HG02973 (cell line): Measurements from ENCODE around the gene CEMIP2.
"Not testable (repeated sequence)": the region's sequence is repeated elsewhere in the genome, so short reads cannot be mapped to it uniquely, and the experiment has no call there.

ENCODE experiments used
- ATAC-seq: cut with Tn5 transposase; IDR thresholded peaks from one replicate; pipeline ENCODE4 v1.9.1; 2021; ENCODE audit warnings: moderate library complexity; ENCODE audit not compliant: unreplicated experiment

The CEMIP2 gene

GRCh38 chr9:71680189-71680980 lies 87.9 kb downstream of the CEMIP2 start:
- ATAC-seq: no peak

GRCh38 chr9:71678999-71679398 lies 89.3 kb downstream of the CEMIP2 start:
- ATAC-seq: no peak

- no peak for ATAC-seq
Observed at GRCh38 chr9:71677209-71677608, 91.1 kb downstream of the CEMIP2 start.

- ATAC-seq: no peak
Observed at GRCh38 chr9:71676460-71676859, 91.9 kb downstream of the CEMIP2 start.

GRCh38 chr9:71675857-71676165 lies 92.5 kb downstream of the CEMIP2 start:
- ATAC-seq: no peak

- no peak for ATAC-seq
Observed at GRCh38 chr9:71675105-71675856, 93.0 kb downstream of the CEMIP2 start.

- ATAC-seq: no peak
Observed at GRCh38 chr9:71672573-71672972, 95.7 kb downstream of the CEMIP2 start.

GRCh38 chr9:71671289-71671688 lies 97.0 kb downstream of the CEMIP2 start:
- no peak for ATAC-seq

GRCh38 chr9:71670121-71670520 lies 98.2 kb downstream of the CEMIP2 start:
- no peak for ATAC-seq

GRCh38 chr9:71669284-71669995 lies 98.9 kb downstream of the CEMIP2 start:
- ATAC-seq: no peak

GRCh38 chr9:71668717-71669116 lies 99.6 kb downstream of the CEMIP2 start:
- no peak for ATAC-seq

GRCh38 chr9:71665247-71665646 lies 103.1 kb downstream of the CEMIP2 start:
- no peak for ATAC-seq

GRCh38 chr9:71664566-71664965 lies 103.7 kb downstream of the CEMIP2 start:
- no peak for ATAC-seq

- ATAC-seq: no peak
Observed at GRCh38 chr9:71663931-71664459, 104.3 kb downstream of the CEMIP2 start.

- ATAC-seq: no peak
Observed at GRCh38 chr9:71663216-71663615, 105.1 kb downstream of the CEMIP2 start.

GRCh38 chr9:71662082-71662481 lies 106.2 kb downstream of the CEMIP2 start:
- ATAC-seq: no peak

GRCh38 chr9:71657276-71657675 lies 111.0 kb downstream of the CEMIP2 start:
- ATAC-seq: not testable (repeated sequence)

GRCh38 chr9:71656496-71656895 lies 111.8 kb downstream of the CEMIP2 start:
- ATAC-seq: no peak

GRCh38 chr9:71655778-71656177 lies 112.5 kb downstream of the CEMIP2 start:
- no peak for ATAC-seq

- ATAC-seq: no peak
Observed at GRCh38 chr9:71655141-71655540, 113.2 kb downstream of the CEMIP2 start.

- no peak for ATAC-seq
Observed at GRCh38 chr9:71652480-71652879, 115.8 kb downstream of the CEMIP2 start.

- ATAC-seq: no peak
Observed at GRCh38 chr9:71648453-71648852, 119.9 kb downstream of the CEMIP2 start.
